ENCODE data around the gene COX7A1. TPM values are rescaled to one million over a fixed set of nuclear protein-coding genes. Genes with fewer than 3 reads are reported as not detected.

The COX7A1 gene
- total RNA-seq, 1 donor from 2014 or later, result 79.4 TPM

DNA sequence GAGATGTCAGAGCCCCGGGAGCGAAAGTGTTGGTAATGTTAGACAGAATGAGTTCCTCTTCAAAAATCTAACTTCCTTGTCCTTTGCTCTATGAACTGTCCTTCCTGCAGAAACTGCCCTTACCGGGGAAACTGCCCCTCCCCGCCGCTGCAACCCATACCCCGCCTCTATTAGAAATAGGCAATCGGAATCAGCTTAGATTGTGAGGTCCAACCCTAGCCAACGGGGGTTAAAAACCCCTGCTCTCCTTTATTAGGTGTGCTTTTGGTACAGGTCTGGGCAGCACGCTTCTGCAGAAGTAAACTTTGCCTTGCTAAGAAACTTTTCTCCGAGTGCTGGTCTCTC lies 23.9 kb downstream of the COX7A1 start:
- TF ChIP-seq, protein P1, sequence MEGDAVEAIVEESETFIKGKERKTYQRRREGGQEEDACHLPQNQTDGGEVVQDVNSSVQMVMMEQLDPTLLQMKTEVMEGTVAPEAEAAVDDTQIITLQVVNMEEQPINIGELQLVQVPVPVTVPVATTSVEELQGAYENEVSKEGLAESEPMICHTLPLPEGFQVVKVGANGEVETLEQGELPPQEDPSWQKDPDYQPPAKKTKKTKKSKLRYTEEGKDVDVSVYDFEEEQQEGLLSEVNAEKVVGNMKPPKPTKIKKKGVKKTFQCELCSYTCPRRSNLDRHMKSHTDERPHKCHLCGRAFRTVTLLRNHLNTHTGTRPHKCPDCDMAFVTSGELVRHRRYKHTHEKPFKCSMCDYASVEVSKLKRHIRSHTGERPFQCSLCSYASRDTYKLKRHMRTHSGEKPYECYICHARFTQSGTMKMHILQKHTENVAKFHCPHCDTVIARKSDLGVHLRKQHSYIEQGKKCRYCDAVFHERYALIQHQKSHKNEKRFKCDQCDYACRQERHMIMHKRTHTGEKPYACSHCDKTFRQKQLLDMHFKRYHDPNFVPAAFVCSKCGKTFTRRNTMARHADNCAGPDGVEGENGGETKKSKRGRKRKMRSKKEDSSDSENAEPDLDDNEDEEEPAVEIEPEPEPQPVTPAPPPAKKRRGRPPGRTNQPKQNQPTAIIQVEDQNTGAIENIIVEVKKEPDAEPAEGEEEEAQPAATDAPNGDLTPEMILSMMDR (IDR thresholded peaks at IDR 0.05), result no peak
- DNase-seq (no peak), ATAC-seq (peak; percentile 34)
- intact Hi-C loops (cut with DNase I), result loop anchor here (5.0 kb wide), 1 partner anchor 39 kb away; no protein-coding TSS in a partner anchor
- peak overlapping the region; percentile 89 for H3K27ac ChIP-seq
- H3K4me3 ChIP-seq, result peak overlapping the region; percentile 51
- H3K36me3 ChIP-seq, result peaks cover 22% of the 10 kb centered on the region
- no peaks in the 10 kb centered on the region for H3K9me3 ChIP-seq
- peaks cover 18% of the 10 kb centered on the region for H3K4me1 ChIP-seq
- no peaks in the 10 kb centered on the region for H3K27me3 ChIP-seq

DNA sequence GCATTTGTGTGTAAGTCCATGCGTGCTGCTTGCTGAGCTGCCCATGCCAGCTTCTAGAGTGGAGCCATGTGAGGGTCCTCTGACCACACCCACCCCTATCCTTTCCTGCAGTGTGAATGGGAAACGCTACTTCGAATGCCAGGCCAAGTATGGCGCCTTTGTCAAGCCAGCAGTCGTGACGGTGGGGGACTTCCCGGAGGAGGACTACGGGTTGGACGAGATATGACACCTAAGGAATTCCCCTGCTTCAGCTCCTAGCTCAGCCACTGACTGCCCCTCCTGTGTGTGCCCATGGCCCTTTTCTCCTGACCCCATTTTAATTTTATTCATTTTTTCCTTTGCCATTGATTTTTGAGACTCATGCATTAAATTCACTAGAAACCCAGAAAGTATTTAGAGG lies 26.7 kb downstream of the COX7A1 start:
- no peak for DNase-seq
- H3K4me1 ChIP-seq, result peaks cover 15% of the 10 kb centered on the region
- H3K27ac ChIP-seq, result no peak overlapping the region
- no peaks in the 10 kb centered on the region for H3K27me3 ChIP-seq
- H3K36me3 ChIP-seq, result peaks cover 43% of the 10 kb centered on the region
- H3K4me3 ChIP-seq, result no peak overlapping the region
- no peak for ATAC-seq
- TF ChIP-seq, protein P1 (IDR thresholded peaks at IDR 0.05), result no peak
- H3K9me3 ChIP-seq, result no peaks in the 10 kb centered on the region
- intact Hi-C loops (cut with DNase I), result loop anchor here (5.0 kb wide), 1 partner anchor 42 kb away; no protein-coding TSS in a partner anchor

DNA sequence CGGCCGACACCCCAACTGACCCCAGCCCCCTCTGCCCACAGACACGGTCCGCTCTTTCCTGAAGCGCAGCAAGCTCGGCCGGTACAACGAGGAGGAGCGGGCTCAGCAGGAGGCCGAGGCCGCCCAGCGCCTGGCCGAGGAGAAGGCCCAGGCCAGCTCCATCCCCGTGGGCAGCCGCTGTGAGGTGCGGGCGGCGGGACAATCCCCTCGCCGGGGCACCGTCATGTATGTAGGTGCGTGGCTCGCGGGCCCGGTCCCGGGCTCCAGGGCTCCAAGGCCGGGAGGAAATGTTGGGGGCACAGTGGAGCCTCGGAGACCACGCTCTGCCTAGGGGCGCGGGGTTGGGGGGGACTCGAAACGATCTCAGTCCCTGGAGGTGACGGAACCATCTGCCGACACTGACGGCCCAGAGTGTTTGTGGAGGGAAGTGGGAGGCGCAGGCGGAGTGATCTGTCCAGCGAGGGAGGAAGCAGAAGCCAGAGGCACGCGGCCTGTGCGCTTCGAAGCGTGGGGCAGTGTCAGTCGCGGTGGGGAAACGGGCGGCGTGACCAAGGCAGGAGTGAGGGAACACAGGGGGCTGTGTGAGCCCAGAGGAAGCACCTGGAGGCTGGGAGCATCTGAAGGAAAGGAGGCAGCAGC lies 30.6 kb downstream of the COX7A1 start:
- H3K9me3 ChIP-seq, result no peaks in the 10 kb centered on the region
- ATAC-seq (no peak), DNase-seq (no peak)
- TF ChIP-seq, protein P1 (IDR thresholded peaks at IDR 0.05), result no peak
- peaks cover 4% of the 10 kb centered on the region for H3K4me1 ChIP-seq
- intact Hi-C loops (cut with DNase I), result no loop called here
- no peak overlapping the region for H3K27ac ChIP-seq
- peaks cover 65% of the 10 kb centered on the region for H3K36me3 ChIP-seq
- no peaks in the 10 kb centered on the region for H3K27me3 ChIP-seq
- H3K4me3 ChIP-seq, result no peak overlapping the region

DNA sequence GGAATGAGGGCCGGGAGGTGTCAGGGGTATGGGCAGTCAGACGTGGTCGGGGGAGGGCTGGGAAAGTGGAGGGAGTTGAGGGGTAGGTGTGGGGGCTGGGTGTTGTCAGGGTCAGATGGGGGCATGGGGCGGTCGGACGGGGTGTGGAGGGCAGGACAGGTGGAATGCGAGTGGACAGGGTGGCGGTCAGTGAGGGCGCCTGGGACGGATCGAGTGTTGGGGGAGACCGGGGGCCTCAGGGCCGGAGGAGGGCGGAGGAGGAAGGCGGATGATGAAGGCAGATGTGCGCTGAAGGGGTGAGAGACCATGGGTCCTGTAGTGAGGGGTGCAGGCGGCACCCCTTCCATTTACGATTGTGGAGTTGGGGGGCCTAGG lies 31.3 kb downstream of the COX7A1 start:
- H3K36me3 ChIP-seq, result peaks cover 64% of the 10 kb centered on the region
- ATAC-seq, result no peak

DNA sequence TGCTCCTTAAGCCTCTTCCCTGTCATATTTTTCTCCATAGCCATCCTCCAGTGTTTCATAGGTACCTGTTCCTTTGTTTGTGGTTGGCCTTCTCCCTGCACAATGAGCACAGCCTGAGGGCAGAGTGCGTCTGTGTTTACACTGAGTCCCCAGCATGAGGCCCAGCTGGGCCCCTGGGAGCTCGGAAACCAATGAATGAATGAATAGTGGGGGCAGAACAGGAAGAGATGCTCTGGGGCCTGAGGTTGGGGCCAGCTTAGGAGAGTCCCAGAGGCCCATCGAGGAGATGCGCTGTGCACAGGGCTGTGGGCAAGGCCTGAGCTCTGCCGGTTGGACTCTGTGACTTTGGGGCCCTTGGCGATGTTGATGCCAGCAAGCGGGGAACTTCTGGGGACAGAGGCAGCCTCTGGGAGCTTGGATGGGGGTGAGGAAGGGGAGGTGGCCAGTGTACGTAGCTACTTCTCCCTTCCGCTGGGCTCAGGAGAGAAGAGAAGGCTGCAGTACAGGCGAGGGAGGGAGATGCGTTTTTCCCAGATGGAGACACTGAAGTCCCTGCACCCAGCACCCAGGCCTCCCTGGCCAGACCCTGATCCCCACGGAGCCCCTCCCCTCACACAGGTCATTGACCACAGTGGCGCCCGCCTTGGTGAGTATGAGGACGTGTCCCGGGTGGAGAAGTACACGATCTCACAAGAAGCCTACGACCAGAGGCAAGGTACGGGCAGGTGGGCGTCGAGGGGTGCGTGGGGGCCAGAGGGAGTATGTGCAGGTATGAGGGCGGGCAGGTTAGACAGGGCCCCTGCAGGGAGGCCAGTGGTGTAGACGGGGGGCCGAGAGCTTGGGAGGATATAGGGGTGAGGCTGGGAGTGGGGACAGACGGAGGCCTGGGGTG lies 31.9 kb downstream of the COX7A1 start:
- ATAC-seq (no peak), DNase-seq (no peak)
- TF ChIP-seq, protein P1 (IDR thresholded peaks at IDR 0.05), result no peak
- Histone ChIP-seq H3K4me3 (no peak overlapping the region), H3K27ac (no peak overlapping the region), H3K4me1 (peaks cover 12% of the 10 kb centered on the region), H3K9me3 (no peaks in the 10 kb centered on the region), H3K27me3 (no peaks in the 10 kb centered on the region), H3K36me3 (peaks cover 58% of the 10 kb centered on the region)
- intact Hi-C loops (cut with DNase I), result no loop called here

More for the DNA sequence above, 31.3 kb downstream of the COX7A1 start:
- Histone ChIP-seq H3K4me3 (no peak overlapping the region), H3K9me3 (no peaks in the 10 kb centered on the region), H3K27ac (no peak overlapping the region), H3K4me1 (peaks cover 11% of the 10 kb centered on the region), H3K27me3 (no peaks in the 10 kb centered on the region)
- TF ChIP-seq, protein P1 (IDR thresholded peaks at IDR 0.05), result no peak
- intact Hi-C loops (cut with DNase I), result no loop called here
- DNase-seq, result no peak

All from upper lobe of right lung (tissue), 1 donor.